GM12878 (cell line): ENCODE data around the gene RANBP1. TPM values are rescaled to one million over a fixed set of nuclear protein-coding genes. Genes with fewer than 3 reads are reported as not detected.

ENCODE experiments used
- ATAC-seq: fragments of 200-7000 bp; cut with Tn5 transposase; 3 replicates; pipeline ENCODE4 v1.9.1; 2020; ENCODE audit warnings: mild to moderate bottlenecking, moderate library complexity
- BruUV-seq: library from RNA; stranded (reverse); fragments of 400-500 nt; replicated peaks from 2 replicates; lab custom pipeline; 2021; lab: Mats Ljungman, UMichigan
- CTCF ChIA-PET: fragments of 300-600 bp; sonication (Branson Sonifier 250); formaldehyde crosslinking; extraction: SDS; loops from one replicate; lab custom pipeline; 2021; ENCODE audit warnings: inconsistent platforms; lab: Yijun Ruan, JAX
- POLR2A ChIA-PET: fragments of 350-600 bp; formaldehyde crosslinking; extraction: SDS; loops from one replicate; lab custom pipeline; 2021; ENCODE audit warnings: inconsistent platforms; lab: Charles Lee
- RAD21 ChIA-PET: fragments of 300-600 bp; sonication (Branson Sonifier 250); formaldehyde crosslinking; loops from one replicate; lab custom pipeline; 2023; ENCODE audit warnings: antibody characterized with exemption; ENCODE audit not compliant: unreplicated experiment; lab: Charles Lee
- SMC1A ChIA-PET: fragments of 300-600 bp; sonication (Branson Sonifier 250); formaldehyde crosslinking; loops from one replicate; lab custom pipeline; 2023; ENCODE audit not compliant: unreplicated experiment, uncharacterized antibody; lab: Charles Lee
- DNase-seq: peaks from one replicate; pipeline ENCODE4 v3.0.0-alpha.2; 2011; ENCODE audit warnings: low read depth, low spot score
- FAIRE-seq: peaks from 3 replicates; lab custom pipeline; 2011; peaks lifted over from hg19 to GRCh38; lab: Jason Lieb, UNC
- H2AFZ ChIP-seq: 2 replicates; pipeline ENCODE4 v1.6.0; 2011; ENCODE audit warnings: low read depth, low read length, control low read depth; ENCODE audit not compliant: control insufficient read depth
- H3K27ac ChIP-seq: 2 replicates; pipeline ENCODE4 v1.5.1; 2011; ENCODE audit warnings: control low read depth; ENCODE audit not compliant: control insufficient read depth, insufficient read depth
- H3K27me3 ChIP-seq, 2 experiments: replicated peaks in 1 of 2; 2 replicates each; pipeline versions ENCODE4 v1.6.0 to v1.6.1; 2011; ENCODE audit warnings: low read length in 1 of 2; ENCODE audit not compliant: control insufficient read depth in 2 of 2, insufficient read depth in 2 of 2
- H3K36me3 ChIP-seq, 2 experiments: 2 replicates each; pipeline ENCODE4 v1.5.1; 2011; ENCODE audit warnings: low read length in 1 of 2; ENCODE audit not compliant: control insufficient read depth in 2 of 2, insufficient read depth in 2 of 2
- H3K4me1 ChIP-seq: 2 replicates; pipeline ENCODE4 v1.6.1; 2011; ENCODE audit warnings: mild to moderate bottlenecking, low read length, moderate library complexity, mixed read lengths; ENCODE audit not compliant: control insufficient read depth, insufficient read depth
- H3K4me2 ChIP-seq: 2 replicates; pipeline ENCODE4 v1.6.0; 2011; ENCODE audit warnings: control low read depth; ENCODE audit not compliant: control insufficient read depth, insufficient read depth
- H3K4me3 ChIP-seq: fragments of 200-600 bp; sonication (generic); 2 replicates; pipeline ENCODE4 v1.5.1; 2016
- H3K79me2 ChIP-seq: 2 replicates; pipeline ENCODE4 v1.6.0; 2011; ENCODE audit warnings: low read length; ENCODE audit not compliant: control insufficient read depth, insufficient read depth
- H3K9ac ChIP-seq: 2 replicates; pipeline ENCODE4 v1.8.0; 2011; ENCODE audit warnings: low read length, control low read depth, mixed read lengths; ENCODE audit not compliant: control insufficient read depth, insufficient read depth
- H3K9me3 ChIP-seq: replicated peaks from 3 replicates; pipeline ENCODE4 v1.5.1; 2011; ENCODE audit warnings: mild to moderate bottlenecking, low read length; ENCODE audit not compliant: control insufficient read depth, insufficient read depth
- H4K20me1 ChIP-seq: 2 replicates; pipeline ENCODE4 v1.6.0; 2011; ENCODE audit not compliant: control insufficient read depth, insufficient read depth
- BCL11A ChIP-seq: IDR thresholded peaks from 2 replicates; pipeline ENCODE4 v1.6.1; 2011; ENCODE audit warnings: low read depth, low read length
- CBFB ChIP-seq: IDR thresholded peaks from 2 replicates; pipeline ENCODE4 v1.6.1; 2016; ENCODE audit warnings: antibody characterized with exemption, low read depth
- MTA3 ChIP-seq: IDR thresholded peaks from 2 replicates; pipeline ENCODE4 v1.6.1; 2012; ENCODE audit warnings: low read length, inconsistent platforms, borderline replicate concordance
- NR2C2 ChIP-seq: IDR thresholded peaks from 2 replicates; pipeline ENCODE4 v1.6.1; 2011; ENCODE audit warnings: borderline replicate concordance, low read depth; ENCODE audit not compliant: control insufficient read depth, insufficient read length
- POU2F2 ChIP-seq: IDR thresholded peaks from 3 replicates; pipeline ENCODE4 v1.6.1; 2011; ENCODE audit warnings: low read depth, mild to moderate bottlenecking, low read length, borderline replicate concordance
- RAD51 ChIP-seq: fragments of 450-650 bp; IDR thresholded peaks from 2 replicates; pipeline ENCODE4 v1.6.1; 2016; ENCODE audit warnings: moderate library complexity, mild to moderate bottlenecking, inconsistent platforms
- SPI1 ChIP-seq: IDR thresholded peaks from 2 replicates; pipeline ENCODE4 v1.6.1; 2011; ENCODE audit warnings: low read depth, mild to moderate bottlenecking, low read length, moderate library complexity, borderline replicate concordance; ENCODE audit not compliant: insufficient read depth
- SUPT20H ChIP-seq: IDR thresholded peaks from 2 replicates; pipeline ENCODE4 v1.6.1; 2011; ENCODE audit warnings: low read depth, mild to moderate bottlenecking, low read length, moderate library complexity, borderline replicate concordance; ENCODE audit not compliant: control insufficient read depth
- YBX1 ChIP-seq: fragments of 450-650 bp; IDR thresholded peaks from 2 replicates; pipeline ENCODE4 v1.6.1; 2016; ENCODE audit warnings: antibody characterized with exemption
- ZBED1 ChIP-seq: IDR thresholded peaks from 2 replicates; pipeline ENCODE4 v1.6.1; 2016; ENCODE audit warnings: borderline replicate concordance
- ZNF384 ChIP-seq: IDR thresholded peaks from 2 replicates; pipeline ENCODE4 v1.6.1; 2012; ENCODE audit warnings: low read depth, mild to moderate bottlenecking, low read length, improper control_type of control experiment, borderline replicate concordance
- WGBS: methylation state at CpG from one replicate; pipeline ENCODE4 v1.1.6; 2016; ENCODE audit warnings: low lambda C conversion rate; ENCODE audit not compliant: insufficient replicate concordance, insufficient coverage; ENCODE audit errors: missing lambda C conversion rate; 5-methylcytosine and 5-hydroxymethylcytosine counted together
- in situ Hi-C: fragments of 300-500 bp; cut with MboI; formaldehyde crosslinking; loops from 9 replicates; pipeline ENCODE4 v1.14.3; 2018; ENCODE audit warnings: mixed read lengths
- intact Hi-C: fragments of 100-400 bp; cut with micrococcal nuclease; formaldehyde crosslinking; loops from one replicate; pipeline ENCODE4 v1.14.2; 2022; ENCODE audit not compliant: unreplicated experiment
- polyA plus RNA-seq, 11 experiments: library from polyadenylated mRNA; depleted of rRNA in 4 of 11; unstranded in 6 of 11; stranded (reverse) in 5 of 11; fragments of >200 nt; fragmentation: Nextera tagmentation in 4 of 11; fragmentation: Illumina TruSeq in 1 of 11; extraction: Ambion mirVana in 4 of 11; extraction: Trizol in 1 of 11; gene quantifications; 1 replicate in 1 of 11; 2 replicates in 10 of 11; pipeline versions ENCODE4 v1.2.1 to v1.2.3, GENCODE V29; 2011 to 2016; ENCODE audit warnings: inconsistent platforms in 2 of 11, missing spikeins in 2 of 11, low read depth in 1 of 11
- total RNA-seq, 4 experiments: library from RNA; depleted of rRNA in 3 of 4; stranded (reverse); fragments of >200 nt in 3 of 4; fragmentation: Illumina TruSeq in 1 of 4; extraction: Trizol in 1 of 4; gene quantifications; 2 replicates each; pipeline versions ENCODE4 v1.2.1 to v1.2.3, GENCODE V29; 2013 to 2021
- TF ChIP-seq, protein P1 (sequence below): fragments of 450-650 bp; IDR thresholded peaks from 2 replicates; pipeline ENCODE4 v1.6.1; 2017; ENCODE audit warnings: borderline replicate concordance
- TF ChIP-seq, protein P2 (sequence below): fragments of 450-650 bp; IDR thresholded peaks from 2 replicates; pipeline ENCODE4 v1.6.1; 2016; ENCODE audit warnings: mild to moderate bottlenecking, moderate library complexity, borderline replicate concordance

RANBP1 gene
- total and polyA plus RNA-seq, 10 of the 15 experiments (the other 5 are each of a cell fraction or from before 2014, with no cell fraction given): 55.3 to 808 (median 394) TPM

DNA sequence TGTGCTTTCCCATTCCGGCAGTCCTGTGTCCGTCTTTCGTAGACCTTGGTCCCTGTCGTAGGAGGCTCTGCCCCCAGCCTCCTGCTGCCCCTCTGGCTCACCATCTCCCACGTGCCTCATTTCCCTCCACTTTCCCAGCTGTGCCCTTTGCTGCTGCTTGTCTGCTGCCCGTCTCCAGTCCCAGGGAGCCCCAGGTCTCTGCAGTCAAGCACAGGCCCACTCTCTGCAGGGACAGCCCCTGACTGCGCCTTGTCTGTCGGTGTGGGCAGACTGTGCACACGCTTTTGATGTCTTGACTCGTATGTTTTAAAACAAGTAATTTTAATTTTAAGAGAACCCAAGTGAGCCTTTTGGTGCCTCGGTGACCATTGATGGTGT is 23.4 kb upstream of the RANBP1 start:
- CTCF ChIA-PET: no interaction called here
- RAD21 ChIA-PET: no interaction called here
- Histone ChIP-seq H2AFZ (no peak overlapping the region), H3K4me1 (no peaks in the 10 kb centered on the region), H3K79me2 (no peaks in the 10 kb centered on the region), H4K20me1 (no peaks in the 10 kb centered on the region), H3K4me3 (no peak overlapping the region), H3K9ac (no peak overlapping the region), H3K4me2 (no peak overlapping the region), H3K27me3 (no peaks in the 10 kb centered on the region), H3K36me3 (peaks cover 39 to 41% of the 10 kb centered on the region in 2 experiments), H3K9me3 (no peaks in the 10 kb centered on the region), H3K27ac (no peak overlapping the region)
- 97% methylated on average over 11 of the region's 11 CpGs for WGBS
- TF ChIP-seq MTA3 (no peak), YBX1 (no peak), ZNF384 (no peak), RAD51 (no peak), ZBED1 (no peak)
- DNase-seq (no peak), ATAC-seq (no peak), FAIRE-seq (no peak)
- SMC1A ChIA-PET: no interaction called here
- intact Hi-C loops (no loop called here), in situ Hi-C loops (no loop called here)
- POLR2A ChIA-PET: no interaction called here
- BruUV-seq: no TSS peak

DNA sequence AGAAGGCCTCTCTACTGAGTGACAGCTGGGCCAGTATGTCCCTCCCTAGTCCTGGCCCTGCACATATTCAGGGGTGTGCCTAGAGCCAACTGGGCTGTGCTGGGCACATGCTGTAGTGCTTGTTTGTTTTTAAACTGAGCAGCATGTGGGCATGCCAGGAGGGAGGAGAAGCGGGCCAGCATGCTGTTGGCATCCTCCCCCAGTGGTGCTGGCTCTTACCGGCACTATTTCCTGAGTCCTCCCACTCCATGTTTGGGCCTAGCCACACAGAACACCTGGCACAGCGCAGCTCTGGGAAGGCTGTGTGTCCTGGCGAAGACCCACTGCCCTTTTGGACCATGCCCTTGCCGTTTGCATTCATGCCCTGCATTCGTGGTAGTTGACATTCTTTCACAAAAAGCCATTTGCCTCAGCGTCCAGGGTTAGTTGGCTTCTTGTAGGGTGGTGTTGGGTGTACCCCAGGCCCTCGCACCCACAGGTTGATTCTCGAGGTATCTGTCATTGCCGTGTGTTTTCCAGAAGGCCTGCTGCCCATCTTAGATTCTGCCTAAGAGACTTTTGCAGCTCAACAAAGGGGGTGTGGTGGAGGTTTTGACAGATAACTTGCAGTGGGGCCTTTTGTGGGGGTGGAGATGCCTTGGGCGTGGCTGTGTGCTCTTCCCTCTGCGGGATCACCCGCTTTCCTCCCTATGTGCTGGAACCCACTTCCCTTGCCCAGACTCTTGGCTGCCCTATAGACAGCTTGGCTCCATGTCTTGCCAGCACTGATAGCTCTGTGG is 22.3 kb upstream of the RANBP1 start:
- POLR2A ChIA-PET: no interaction called here
- FAIRE-seq (no peak), DNase-seq (no peak), ATAC-seq (no peak)
- Histone ChIP-seq H3K79me2 (no peaks in the 10 kb centered on the region), H2AFZ (no peak overlapping the region), H3K27me3 (no peaks in the 10 kb centered on the region), H3K4me3 (no peak overlapping the region), H3K9me3 (no peaks in the 10 kb centered on the region), H3K36me3 (peaks cover 33 to 38% of the 10 kb centered on the region in 2 experiments), H3K27ac (no peak overlapping the region), H3K9ac (no peak overlapping the region), H3K4me1 (no peaks in the 10 kb centered on the region), H4K20me1 (no peaks in the 10 kb centered on the region), H3K4me2 (no peak overlapping the region)
- intact Hi-C loops (no loop called here), in situ Hi-C loops (no loop called here)
- CTCF ChIA-PET: no interaction called here
- RAD21 ChIA-PET: no interaction called here
- WGBS: 89% methylated on average over 13 of the region's 13 CpGs
- SMC1A ChIA-PET: no interaction called here
- no TSS peak for BruUV-seq
- TF ChIP-seq SUPT20H (no peak), POU2F2 (no peak), CBFB (no peak), BCL11A (no peak), NR2C2 (no peak), SPI1 (no peak)
- TF ChIP-seq, protein P1, sequence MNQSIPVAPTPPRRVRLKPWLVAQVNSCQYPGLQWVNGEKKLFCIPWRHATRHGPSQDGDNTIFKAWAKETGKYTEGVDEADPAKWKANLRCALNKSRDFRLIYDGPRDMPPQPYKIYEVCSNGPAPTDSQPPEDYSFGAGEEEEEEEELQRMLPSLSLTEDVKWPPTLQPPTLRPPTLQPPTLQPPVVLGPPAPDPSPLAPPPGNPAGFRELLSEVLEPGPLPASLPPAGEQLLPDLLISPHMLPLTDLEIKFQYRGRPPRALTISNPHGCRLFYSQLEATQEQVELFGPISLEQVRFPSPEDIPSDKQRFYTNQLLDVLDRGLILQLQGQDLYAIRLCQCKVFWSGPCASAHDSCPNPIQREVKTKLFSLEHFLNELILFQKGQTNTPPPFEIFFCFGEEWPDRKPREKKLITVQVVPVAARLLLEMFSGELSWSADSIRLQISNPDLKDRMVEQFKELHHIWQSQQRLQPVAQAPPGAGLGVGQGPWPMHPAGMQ: no peak
- TF ChIP-seq, protein P2, sequence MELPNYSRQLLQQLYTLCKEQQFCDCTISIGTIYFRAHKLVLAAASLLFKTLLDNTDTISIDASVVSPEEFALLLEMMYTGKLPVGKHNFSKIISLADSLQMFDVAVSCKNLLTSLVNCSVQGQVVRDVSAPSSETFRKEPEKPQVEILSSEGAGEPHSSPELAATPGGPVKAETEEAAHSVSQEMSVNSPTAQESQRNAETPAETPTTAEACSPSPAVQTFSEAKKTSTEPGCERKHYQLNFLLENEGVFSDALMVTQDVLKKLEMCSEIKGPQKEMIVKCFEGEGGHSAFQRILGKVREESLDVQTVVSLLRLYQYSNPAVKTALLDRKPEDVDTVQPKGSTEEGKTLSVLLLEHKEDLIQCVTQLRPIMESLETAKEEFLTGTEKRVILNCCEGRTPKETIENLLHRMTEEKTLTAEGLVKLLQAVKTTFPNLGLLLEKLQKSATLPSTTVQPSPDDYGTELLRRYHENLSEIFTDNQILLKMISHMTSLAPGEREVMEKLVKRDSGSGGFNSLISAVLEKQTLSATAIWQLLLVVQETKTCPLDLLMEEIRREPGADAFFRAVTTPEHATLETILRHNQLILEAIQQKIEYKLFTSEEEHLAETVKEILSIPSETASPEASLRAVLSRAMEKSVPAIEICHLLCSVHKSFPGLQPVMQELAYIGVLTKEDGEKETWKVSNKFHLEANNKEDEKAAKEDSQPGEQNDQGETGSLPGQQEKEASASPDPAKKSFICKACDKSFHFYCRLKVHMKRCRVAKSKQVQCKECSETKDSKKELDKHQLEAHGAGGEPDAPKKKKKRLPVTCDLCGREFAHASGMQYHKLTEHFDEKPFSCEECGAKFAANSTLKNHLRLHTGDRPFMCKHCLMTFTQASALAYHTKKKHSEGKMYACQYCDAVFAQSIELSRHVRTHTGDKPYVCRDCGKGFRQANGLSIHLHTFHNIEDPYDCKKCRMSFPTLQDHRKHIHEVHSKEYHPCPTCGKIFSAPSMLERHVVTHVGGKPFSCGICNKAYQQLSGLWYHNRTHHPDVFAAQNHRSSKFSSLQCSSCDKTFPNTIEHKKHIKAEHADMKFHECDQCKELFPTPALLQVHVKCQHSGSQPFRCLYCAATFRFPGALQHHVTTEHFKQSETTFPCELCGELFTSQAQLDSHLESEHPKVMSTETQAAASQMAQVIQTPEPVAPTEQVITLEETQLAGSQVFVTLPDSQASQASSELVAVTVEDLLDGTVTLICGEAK: no peak
